ENCODE results near the gene GGTLC1.
"Not testable (repeated sequence)": the region's sequence is repeated elsewhere in the genome, so short reads cannot be mapped to it uniquely, and the experiment has no call there.

The GGTLC1 gene

DNA sequence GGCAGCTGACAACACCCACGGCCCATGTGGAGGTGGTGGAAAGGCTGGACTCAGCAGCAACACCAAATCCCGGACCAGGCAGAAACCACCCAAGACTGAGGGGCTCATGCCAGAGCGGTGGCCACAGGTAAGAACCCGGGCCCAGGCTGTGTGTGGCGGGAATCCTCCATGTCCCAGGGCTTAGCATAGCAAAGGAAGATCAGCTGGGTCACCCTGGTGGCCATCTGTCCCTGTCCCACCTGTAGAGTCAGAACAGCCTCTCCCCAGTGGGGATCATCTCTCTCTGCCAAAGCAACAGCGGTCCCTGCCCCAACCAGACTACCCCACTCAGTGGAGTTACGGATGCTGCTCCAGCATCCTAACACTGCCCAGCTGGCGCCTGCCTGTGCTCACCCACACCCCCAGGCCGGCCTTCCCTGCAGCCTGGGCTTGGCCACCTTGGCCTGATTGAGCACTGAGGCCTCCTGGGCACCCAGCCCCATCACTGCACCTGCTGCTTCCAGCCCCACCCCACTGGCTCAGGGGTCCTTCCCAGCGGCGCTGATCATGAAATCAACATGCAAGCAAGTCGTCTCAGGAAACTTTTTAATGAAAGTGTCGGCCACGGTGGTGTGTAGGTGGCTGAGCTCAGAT is 5.5 kb upstream of the GGTLC1 start:
- not testable (repeated sequence) for DNase-seq (ENCODE audit: low read depth)

DNA sequence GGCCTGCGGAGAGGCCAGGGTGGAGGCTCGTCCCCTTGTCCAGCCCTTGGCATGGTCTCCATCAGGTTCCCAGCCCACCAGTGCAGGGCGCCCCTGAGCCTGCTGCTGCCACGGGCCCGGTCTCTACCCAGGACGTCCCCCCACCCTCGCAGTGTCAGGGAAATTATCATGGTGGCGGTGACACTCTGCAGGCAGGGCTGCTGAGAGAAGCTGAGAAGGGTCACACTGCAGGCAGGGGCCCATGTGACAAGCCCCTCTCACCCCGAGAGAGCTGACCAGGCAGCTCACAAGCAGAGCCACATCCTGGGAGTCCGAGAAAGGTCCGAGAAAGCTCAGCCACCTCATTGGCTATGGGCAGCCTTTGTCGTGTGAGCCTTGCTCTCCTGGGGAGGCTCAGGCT is 4.9 kb upstream of the GGTLC1 start:
- DNase-seq (ENCODE audit: low read depth): not testable (repeated sequence)

DNA sequence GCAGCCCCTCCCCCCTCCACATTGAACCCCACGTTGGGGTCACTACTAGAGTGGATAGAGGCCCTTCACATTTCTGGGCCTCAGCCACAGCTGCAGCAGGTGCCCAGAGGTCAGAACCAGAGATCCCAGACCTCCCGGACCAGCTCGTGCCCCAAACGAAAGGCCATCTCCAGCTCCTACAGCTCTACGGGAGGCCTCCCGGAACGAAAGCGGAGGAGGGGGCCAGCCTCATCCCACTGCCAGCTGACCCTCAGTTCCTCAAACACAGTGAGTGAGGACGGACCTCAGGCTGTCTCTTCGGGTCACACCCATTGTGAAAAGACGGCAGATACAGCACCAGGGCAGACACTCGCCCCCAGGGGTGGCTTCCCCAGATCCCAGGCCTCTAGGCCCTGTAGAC is 1.7 kb upstream of the GGTLC1 start:
- not testable (repeated sequence) for DNase-seq (ENCODE audit: low read depth)

DNA sequence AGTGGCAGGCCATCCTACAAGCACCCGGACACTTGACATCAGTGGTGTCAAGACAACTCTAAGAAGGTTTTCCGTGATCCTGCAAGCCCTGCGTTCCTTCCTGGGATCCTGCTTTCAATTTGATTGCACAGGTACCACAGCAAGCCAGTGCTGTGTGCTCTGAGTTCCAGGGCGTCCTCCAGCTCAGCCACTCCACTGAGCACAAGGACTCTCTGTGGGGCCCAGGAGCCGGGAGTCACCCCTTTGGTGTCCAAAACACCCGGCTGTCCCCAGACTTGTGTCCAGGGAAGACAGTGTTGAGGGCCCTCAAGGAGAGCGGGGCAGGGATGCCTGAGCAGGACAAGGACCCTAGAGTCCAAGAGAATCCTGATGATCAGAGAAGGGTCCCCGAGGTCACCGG is 387 bp upstream of the GGTLC1 start:
- not testable (repeated sequence) for DNase-seq (ENCODE audit: low read depth)

DNA sequence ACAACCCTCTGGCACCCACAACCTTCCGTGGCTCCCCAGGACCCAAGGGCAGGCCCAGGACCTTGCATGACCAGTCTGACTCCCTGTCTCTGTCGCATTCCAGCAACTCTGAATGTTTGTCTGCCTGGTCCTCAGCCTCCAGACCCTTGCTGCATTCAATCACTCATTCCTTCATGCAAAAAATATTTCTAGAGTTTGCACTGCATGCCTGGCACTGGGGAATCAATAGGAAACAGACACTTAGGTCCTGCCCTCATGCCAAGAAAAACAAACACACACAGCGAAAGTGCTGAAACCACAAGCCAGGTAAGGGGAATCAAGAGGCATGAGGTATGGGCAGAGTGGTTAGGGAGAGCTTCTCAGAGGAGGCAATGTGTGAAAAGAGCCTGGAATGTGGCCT is 1.9 kb downstream of the GGTLC1 start:
- not testable (repeated sequence) for DNase-seq (ENCODE audit: low read depth)

DNA sequence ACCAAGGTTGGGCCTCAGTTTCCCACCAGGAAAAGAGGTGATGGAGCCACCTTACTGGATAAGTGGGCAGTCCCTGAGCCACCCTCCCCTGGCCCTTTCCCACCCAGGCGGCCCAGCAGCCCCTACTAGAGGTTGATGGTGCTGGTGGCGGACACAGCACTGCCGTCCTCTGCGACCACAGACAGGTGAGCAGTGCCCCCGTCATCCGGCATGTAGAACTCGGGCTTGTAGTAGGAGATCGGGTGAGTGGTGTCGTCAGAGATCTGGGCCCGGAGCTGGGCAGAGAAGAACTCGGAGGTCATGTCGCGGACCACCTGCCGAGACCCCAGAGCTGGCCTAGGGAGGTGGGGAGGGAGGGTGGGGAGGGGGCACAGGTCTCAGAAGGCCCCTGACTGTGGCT is 2.3 kb downstream of the GGTLC1 start:
- DNase-seq (ENCODE audit: low read depth): not testable (repeated sequence)

DNA sequence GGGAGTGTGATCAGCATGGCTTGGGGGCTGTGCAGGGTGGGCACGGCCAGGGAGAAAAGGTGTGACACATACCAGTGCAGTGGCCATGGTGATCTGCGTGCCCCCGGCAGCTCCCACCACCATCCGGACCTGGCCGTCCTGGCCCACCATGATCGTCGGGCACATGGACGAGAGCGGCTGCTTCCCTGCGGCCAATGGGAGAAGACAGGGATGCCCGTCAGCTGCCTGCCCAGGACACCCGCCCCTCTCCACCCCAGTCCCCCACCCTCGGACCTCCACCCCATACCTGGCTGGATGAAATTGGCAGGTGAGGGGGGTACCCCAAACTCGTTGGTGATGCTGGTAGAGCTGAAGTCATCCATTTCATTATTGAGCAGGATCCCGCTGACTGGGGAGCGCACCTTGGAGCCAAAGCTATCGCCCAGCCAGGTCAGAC is 2.8 kb downstream of the GGTLC1 start:
- DNase-seq (ENCODE audit: low read depth): not testable (repeated sequence)

DNA sequence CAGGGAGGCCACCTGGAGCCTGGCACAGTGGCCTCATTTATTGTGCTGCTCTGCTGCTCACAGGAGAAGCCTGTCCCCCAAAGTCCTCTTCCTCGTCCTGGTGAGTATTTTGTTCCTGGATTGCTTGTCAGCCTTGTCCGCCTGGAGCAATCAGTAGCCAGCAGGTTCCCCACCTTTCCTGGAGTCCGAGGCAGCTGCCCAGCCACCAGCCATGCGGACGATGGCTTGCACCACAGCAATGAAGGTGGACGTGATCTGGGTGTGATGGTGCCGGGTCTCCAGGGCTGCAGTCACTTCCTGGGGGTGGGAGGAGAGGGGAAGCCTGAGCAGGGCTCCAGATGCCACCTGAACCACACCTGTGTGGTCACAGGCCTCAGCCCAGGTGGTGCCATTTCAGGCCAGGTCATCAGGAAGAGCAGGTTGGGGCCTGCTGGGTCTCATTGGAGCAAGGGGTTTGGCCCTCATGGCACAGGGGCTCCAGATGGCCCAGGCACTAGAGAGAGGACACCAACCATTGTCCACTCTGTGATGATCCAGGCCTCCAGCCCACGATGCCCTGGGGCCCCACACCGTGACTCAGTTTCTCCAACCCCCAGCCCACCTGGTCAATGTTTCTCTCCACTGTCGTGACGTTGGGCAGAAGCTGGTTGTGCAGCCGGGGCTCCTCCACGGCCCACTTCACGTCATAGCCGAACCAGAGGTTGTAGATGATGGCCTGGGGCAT is 3.4 kb downstream of the GGTLC1 start:
- not testable (repeated sequence) for DNase-seq (ENCODE audit: low read depth)

DNA sequence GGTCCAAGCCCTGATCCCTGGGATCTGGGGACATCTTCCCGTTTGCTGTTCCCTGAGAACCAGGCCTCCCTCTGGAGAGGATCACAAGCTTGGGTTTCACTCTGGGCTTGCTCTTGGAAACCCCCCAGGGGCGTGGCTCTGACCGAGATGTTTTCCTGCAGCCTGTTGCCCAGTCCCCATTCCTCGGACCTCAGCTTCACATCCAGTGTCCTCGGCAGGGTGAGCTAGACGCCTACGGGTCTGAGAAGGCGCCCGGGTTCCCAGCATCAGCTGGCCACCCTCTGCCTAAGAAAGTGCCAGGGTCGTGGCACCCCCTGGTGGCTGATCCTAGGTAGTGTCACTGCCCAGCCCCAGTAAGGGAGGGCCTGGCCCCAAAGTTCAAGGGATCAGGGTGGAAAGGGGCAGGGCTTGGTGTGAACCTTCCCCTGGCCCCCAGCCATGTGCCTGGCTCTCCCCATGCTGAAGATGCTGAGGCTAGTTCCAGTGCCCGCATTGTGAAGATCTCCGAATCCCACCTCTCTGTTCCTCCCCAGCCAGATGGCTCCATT is 4.0 kb downstream of the GGTLC1 start:
- DNase-seq (ENCODE audit: low read depth): not testable (repeated sequence)

DNA sequence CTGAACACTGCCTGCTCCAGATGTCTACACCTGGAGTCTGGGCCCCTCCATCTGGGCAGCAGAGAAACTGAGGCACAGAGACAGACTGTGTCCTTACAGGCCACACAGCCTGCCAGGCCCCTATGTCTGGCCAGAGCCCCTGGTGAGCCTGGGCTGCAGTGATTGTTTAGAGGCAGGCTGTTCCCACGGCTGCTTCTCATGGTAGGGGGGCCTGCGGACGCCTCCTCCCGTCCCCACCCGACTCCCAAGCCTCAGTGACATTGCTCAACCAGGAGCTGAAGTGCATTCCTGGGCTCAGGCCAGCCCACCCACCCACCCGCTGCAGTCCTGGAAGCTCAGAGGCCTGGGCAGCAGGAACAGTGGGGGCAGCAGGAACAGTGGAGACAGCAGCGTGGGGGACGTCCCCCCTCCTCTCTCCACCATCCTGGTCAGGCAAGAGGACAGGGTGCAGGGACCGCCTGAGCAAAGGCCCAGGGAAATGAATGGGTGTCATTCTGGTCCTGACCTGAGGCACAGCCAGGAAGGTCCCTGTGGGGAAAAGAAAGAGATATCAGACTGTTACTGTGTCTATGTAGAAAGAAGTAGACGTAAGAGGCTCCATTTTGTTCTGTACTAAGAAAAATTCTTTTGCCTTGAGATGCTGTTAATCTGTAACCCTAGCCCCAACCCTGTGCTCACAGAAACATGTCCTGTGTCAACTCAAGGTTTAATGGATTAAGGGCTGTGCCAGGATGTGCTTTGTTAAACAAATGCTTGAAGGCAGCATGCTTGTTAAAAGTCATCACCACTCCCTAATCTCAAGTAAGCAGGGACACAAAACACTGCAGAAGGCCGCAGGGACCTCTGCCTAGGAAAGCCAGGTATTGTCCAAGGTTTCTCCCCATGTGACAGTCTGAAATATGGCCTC is 6.2 kb downstream of the GGTLC1 start:
- DNase-seq (ENCODE audit: low read depth): not testable (repeated sequence)

DNA sequence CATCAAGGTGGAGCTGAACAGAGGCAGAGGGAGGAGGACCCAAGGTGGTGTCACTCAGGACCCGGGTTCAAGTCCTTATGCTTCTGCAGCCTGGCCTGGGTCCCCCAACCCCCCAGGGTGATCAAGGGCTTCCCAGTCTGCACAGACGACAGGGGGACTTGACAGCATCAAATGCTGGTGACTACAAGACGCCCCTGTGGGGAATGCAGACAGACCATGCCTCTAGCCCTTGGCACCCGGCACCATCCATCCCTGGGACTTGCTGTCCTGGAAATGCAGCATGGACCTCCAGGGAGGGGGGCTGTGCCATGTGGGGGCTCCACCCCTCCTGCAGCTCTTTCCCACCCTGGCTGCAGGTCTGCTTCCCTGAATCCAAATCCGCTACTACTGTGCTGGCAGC is 7.1 kb downstream of the GGTLC1 start:
- DNase-seq (ENCODE audit: low read depth): not testable (repeated sequence)

DNA sequence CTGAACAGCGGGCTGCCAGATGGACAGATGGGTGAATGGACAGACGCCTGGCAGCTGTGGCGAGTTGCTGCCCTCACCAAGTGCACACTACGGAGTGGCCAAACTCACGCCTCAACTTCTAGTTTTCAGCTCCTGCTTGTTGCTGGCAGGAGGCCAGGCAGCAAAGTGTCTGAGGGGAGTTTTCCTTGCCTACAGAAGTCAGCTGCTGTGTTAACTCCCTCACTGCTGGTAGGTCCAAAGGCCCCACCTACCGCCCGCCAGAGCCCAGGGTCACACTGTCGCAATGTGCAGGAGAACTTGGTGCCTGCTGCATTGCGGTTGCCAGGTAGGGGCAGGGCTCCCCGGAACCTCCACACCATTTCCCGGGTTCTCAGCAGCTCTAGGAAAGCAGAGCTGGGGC is 7.6 kb downstream of the GGTLC1 start:
- DNase-seq (ENCODE audit: low read depth): not testable (repeated sequence)

DNA sequence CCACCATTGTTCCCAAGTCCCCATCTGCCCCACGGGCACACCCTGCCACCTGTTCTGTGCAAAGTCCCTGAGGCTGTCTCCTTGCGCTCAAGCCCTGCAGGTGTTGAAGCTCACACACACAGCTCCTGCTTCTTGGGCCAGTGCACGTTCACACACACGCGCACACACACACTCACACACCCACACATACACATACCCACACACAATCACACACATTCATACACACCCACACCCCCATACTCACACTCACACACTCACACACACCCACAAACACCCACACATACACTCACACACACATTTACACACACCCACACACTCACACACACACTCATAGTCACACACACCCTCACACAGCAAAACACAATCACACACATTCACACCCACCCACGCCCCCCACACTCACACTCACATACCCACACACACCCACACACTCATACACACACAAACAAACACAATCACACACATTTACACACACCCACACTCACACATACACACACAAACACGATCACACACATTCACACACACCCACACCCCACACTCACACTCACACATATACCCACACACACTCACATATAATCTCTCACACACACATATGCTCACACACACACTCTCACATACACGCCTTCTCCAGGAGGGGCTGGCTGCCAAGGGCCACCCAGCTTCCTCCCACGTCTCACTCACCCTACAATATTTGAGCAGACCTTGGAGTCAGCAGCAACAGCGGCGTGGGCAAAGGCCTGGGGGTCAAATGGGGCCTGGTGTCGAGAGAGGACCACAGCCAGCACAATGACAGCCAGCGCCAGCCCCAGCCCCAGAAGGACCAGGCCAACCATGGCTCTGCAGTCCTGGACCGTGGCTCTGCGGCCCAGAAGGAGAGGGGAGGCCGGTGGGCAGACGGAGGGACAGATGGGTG is 8.4 kb downstream of the GGTLC1 start:
- DNase-seq (ENCODE audit: low read depth): not testable (repeated sequence)

DNA sequence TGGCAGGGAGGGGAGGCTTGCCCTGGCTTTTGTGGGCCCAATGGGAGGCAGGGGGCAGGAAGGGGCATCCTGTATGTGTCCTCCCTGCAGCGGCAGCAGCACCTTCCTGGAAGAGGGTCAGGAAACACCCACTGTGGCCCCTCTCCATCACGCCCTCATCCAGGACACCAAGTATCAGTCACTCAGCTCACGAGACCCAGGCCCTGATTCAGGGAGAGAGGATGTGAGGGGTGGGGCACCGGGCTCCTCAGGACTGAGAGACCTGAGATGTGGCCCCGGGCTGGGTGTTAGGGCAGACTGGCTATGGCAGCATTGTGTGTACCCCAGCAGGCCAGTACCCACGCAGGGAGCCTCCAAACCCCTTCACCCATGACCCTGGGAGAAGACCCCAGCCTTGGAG is 9.2 kb downstream of the GGTLC1 start:
- DNase-seq (ENCODE audit: low read depth): not testable (repeated sequence)

DNA sequence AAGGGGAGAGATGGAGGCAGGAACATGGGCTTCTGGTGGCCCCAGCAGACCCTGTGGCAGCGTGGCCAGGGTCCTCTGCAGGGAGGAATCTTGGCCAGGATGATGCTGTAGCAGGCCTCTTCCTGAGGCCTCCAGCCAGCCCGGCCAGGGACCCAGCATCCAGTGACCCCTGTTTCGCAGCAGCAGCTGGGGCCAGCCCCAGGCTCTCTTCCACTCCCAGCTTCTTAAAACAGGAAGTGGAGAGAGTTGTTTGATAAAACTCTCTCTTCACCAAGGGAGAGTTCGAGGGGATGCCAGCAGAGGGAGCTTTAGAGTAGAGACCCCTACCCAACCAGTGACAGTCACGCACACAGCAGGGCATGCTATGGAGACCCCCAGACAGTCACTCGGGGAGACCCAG is 10.1 kb downstream of the GGTLC1 start:
- DNase-seq (ENCODE audit: low read depth): not testable (repeated sequence)

DNA sequence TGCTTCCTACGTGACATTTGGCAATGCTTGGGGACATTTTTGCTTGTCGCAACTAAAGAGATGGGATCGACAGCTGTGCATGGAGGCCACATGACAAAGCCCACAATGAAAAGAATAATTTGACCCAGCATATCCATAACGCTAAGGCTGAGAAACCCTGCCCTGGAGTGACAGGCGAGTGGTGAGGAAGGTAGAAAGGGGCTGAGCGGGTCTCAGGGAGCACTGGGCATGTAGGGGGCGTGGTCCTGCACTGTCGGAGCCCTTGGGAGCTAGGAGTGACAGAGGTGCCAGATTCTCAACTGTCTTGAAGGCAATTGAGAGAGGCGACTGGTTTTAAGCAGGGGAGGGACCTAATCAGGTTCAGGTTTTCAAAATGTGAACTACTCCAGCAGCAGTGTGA is 13.6 kb downstream of the GGTLC1 start:
- no peak for DNase-seq (ENCODE audit: low read depth)

DNA sequence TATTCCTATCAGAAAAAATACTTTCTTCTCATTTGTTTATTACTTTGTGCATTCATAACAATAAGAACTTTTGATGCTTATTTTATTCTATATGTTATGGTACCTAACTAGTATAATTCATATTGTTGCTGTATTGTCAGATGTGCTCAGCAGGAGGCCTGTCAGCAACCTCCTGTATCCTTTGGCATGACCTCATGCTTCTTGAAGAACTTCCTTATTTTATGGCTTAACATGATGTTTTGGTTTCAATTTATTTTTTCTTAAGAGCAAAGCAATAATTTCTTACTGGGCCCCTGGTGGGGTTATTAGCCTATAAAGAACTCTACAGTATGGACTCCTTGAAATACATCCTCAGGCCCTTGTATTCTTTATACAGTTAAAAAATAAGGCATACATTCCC is 17.3 kb downstream of the GGTLC1 start:
- no peak for DNase-seq (ENCODE audit: low read depth)

DNA sequence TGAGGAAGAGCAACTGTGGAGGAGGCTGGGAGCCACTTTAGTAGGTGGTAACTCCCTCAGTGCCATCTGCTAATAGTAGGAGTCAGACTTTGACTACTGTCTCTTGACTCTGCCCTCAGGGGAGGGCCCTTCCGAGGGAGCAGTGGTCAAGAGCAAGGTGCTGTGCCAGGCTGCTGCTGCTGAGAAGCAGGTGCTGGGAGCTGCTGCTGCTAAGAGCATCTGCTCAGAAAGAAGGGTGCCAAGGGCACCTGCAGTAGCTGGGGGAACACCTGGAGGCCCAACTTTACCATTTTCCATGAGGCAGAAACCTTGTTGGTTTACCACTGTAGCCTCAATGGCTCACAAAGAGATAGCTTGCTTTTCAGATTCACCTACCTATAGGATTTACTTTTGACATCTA is 18.5 kb downstream of the GGTLC1 start:
- no peak for DNase-seq (ENCODE audit: low read depth)

DNA sequence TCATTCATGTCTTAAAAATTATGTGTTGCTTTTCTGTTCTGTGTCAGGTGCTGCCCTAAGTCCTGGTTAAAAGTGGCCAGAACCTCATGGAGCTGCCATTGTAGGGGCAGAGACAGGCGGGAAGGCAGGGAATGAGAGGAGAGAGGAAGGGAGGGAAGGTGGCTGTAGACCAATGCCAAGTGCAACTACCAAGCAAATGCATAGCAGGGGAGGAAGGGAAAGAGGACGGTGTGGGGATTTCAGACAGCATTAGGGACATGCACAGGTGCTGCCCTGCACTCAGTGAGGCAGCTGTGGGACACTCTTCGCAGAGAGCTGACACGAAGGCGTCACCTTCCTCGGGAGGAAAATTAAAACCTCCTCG is 21.0 kb downstream of the GGTLC1 start:
- DNase-seq (ENCODE audit: low read depth): no peak

DNA sequence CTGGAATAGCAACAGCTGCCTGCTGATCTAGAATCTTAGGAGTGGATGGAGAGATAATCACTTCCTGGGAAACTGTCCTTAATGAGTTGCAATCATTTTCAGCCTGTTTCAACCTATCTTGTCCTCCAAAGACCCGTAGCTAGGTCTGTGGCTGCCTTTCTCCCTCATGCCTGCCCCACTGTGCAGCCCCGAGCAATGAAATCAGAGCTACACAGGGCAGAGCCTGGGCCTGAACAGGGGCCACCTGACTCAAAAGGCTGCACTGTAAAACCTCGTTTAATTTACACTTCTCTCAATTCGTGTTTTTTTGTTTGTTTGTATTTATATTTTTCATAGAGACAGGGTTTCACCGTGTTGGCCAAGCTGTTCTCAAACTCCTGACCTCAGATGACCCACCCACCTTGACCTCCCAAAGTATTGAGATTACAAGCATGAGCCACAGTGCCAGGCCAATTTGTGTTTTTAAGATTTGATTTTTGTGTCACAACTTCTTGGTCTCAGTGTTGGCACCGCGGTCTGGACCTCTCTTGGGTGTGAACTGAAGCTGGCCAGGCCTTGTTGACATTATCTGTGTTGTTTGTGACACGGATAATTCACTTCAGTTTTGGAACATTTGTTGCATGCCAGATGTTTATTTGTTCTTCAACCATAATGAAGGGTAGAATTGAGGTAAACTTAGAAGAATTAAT is 21.5 kb downstream of the GGTLC1 start:
- DNase-seq (ENCODE audit: low read depth): no peak

DNA sequence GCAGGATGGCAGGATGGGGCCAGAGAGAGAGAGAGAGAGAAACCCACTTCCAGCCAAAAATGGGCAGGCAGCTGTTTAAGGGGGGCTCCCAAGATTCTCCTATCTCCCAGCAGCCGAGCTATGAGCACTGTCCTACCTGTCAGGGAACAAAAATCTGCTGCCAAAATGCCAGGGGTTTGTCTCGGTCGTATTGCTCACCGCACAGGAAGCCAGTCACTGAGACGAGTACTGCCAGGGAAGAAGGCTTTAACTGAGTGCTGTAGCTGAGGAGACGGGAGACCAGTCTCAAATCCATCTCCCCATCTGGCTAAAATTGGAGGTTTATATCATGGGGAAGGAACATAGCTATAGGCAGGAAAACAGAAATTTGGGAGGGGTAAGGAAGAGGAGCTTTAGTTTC is 22.3 kb downstream of the GGTLC1 start:
- DNase-seq (ENCODE audit: low read depth): no peak
